ENCODE data around the gene TMED4. TPM values are rescaled to one million over a fixed set of nuclear protein-coding genes. Genes with fewer than 3 reads are reported as not detected.

The TMED4 gene
- total and polyA plus RNA-seq, 2 experiments from 2014 or later: 43.5 to 98.5 TPM

DNA sequence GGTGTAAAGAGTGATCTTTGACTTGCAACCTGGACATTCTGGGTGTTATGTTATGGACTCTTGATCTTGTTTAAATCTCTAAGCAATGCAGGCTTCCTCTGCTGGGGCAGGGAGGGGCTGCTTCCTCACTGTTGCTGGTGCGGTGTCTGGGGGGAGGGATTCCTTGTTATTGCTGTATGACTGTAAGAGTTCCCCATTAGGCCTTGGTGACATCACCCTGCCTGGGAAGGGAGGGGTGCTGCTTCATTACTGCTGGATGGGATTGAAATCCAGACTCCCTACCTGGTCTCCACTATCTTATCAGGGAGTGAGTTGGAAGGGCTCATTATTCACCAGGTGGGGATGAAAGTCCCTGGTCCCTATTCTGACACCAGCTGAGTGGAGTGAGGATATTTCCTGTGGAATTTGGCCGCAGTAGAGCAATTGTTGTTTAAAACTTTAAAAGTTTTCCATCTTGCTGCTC, 33.1 kb upstream of the TMED4 start:
- Histone ChIP-seq H3K4me1 (ENCODE audit: insufficient read depth) (peaks cover 13% of the 10 kb centered on the region), H3K4me3 (no peak overlapping the region), H3K36me3 (ENCODE audit: insufficient read depth) (no peaks in the 10 kb centered on the region), H3K27me3 (ENCODE audit: insufficient read depth) (no peaks in the 10 kb centered on the region), H2AFZ (no peak overlapping the region), H3K9me2 (ENCODE audit: insufficient read depth) (no peaks in the 10 kb centered on the region), H3F3A (replicated peaks; ENCODE audit: low read depth) (no peaks in the 10 kb centered on the region), H3K27ac (ENCODE audit: low read depth) (0 out of 2 replicates have a peak overlapping the region, but pooled peaks have one; percentile 14), H4K20me1 (replicated peaks; ENCODE audit: insufficient read depth) (peaks cover 8% of the 10 kb centered on the region), H3K79me2 (replicated peaks; ENCODE audit: insufficient read depth) (peaks cover 99% of the 10 kb centered on the region), H3K4me2 (no peak overlapping the region)
- TF ChIP-seq STAT1 (IDR thresholded peaks at IDR 0.05; ENCODE audit: unreplicated experiment): no peak
- TF ChIP-seq, protein P1, sequence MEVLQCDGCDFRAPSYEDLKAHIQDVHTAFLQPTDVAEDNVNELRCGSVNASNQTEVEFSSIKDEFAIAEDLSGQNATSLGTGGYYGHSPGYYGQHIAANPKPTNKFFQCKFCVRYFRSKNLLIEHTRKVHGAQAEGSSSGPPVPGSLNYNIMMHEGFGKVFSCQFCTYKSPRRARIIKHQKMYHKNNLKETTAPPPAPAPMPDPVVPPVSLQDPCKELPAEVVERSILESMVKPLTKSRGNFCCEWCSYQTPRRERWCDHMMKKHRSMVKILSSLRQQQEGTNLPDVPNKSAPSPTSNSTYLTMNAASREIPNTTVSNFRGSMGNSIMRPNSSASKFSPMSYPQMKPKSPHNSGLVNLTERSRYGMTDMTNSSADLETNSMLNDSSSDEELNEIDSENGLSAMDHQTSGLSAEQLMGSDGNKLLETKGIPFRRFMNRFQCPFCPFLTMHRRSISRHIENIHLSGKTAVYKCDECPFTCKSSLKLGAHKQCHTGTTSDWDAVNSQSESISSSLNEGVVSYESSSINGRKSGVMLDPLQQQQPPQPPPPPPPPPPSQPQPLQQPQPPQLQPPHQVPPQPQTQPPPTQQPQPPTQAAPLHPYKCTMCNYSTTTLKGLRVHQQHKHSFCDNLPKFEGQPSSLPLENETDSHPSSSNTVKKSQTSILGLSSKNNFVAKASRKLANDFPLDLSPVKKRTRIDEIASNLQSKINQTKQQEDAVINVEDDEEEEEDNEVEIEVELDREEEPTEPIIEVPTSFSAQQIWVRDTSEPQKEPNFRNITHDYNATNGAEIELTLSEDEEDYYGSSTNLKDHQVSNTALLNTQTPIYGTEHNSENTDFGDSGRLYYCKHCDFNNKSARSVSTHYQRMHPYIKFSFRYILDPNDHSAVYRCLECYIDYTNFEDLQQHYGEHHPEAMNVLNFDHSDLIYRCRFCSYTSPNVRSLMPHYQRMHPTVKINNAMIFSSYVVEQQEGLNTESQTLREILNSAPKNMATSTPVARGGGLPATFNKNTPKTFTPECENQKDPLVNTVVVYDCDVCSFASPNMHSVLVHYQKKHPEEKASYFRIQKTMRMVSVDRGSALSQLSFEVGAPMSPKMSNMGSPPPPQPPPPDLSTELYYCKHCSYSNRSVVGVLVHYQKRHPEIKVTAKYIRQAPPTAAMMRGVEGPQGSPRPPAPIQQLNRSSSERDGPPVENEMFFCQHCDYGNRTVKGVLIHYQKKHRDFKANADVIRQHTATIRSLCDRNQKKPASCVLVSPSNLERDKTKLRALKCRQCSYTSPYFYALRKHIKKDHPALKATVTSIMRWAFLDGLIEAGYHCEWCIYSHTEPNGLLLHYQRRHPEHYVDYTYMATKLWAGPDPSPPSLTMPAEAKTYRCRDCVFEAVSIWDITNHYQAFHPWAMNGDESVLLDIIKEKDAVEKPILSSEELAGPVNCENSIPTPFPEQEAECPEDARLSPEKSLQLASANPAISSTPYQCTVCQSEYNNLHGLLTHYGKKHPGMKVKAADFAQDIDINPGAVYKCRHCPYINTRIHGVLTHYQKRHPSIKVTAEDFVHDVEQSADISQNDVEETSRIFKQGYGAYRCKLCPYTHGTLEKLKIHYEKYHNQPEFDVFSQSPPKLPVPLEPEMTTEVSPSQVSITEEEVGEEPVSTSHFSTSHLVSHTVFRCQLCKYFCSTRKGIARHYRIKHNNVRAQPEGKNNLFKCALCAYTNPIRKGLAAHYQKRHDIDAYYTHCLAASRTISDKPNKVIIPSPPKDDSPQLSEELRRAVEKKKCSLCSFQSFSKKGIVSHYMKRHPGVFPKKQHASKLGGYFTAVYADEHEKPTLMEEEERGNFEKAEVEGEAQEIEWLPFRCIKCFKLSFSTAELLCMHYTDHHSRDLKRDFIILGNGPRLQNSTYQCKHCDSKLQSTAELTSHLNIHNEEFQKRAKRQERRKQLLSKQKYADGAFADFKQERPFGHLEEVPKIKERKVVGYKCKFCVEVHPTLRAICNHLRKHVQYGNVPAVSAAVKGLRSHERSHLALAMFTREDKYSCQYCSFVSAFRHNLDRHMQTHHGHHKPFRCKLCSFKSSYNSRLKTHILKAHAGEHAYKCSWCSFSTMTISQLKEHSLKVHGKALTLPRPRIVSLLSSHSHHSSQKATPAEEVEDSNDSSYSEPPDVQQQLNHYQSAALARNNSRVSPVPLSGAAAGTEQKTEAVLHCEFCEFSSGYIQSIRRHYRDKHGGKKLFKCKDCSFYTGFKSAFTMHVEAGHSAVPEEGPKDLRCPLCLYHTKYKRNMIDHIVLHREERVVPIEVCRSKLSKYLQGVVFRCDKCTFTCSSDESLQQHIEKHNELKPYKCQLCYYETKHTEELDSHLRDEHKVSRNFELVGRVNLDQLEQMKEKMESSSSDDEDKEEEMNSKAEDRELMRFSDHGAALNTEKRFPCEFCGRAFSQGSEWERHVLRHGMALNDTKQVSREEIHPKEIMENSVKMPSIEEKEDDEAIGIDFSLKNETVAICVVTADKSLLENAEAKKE (CRISPR knock-in tag; IDR thresholded peaks at IDR 0.05): no peak
- TF ChIP-seq CREB1 (CRISPR knock-in tag; IDR thresholded peaks at IDR 0.05; ENCODE audit: low read depth): no peak
- no peak for TF ChIP-seq POLR2AphosphoS5 (IDR thresholded peaks at IDR 0.05; ENCODE audit: low read depth)
- TF ChIP-seq, protein P2, sequence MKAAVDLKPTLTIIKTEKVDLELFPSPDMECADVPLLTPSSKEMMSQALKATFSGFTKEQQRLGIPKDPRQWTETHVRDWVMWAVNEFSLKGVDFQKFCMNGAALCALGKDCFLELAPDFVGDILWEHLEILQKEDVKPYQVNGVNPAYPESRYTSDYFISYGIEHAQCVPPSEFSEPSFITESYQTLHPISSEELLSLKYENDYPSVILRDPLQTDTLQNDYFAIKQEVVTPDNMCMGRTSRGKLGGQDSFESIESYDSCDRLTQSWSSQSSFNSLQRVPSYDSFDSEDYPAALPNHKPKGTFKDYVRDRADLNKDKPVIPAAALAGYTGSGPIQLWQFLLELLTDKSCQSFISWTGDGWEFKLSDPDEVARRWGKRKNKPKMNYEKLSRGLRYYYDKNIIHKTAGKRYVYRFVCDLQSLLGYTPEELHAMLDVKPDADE (IDR thresholded peaks at IDR 0.05): no peak
- TF ChIP-seq ZNF114 (CRISPR knock-in tag; IDR thresholded peaks at IDR 0.05): no peak
- TF ChIP-seq, protein P3, sequence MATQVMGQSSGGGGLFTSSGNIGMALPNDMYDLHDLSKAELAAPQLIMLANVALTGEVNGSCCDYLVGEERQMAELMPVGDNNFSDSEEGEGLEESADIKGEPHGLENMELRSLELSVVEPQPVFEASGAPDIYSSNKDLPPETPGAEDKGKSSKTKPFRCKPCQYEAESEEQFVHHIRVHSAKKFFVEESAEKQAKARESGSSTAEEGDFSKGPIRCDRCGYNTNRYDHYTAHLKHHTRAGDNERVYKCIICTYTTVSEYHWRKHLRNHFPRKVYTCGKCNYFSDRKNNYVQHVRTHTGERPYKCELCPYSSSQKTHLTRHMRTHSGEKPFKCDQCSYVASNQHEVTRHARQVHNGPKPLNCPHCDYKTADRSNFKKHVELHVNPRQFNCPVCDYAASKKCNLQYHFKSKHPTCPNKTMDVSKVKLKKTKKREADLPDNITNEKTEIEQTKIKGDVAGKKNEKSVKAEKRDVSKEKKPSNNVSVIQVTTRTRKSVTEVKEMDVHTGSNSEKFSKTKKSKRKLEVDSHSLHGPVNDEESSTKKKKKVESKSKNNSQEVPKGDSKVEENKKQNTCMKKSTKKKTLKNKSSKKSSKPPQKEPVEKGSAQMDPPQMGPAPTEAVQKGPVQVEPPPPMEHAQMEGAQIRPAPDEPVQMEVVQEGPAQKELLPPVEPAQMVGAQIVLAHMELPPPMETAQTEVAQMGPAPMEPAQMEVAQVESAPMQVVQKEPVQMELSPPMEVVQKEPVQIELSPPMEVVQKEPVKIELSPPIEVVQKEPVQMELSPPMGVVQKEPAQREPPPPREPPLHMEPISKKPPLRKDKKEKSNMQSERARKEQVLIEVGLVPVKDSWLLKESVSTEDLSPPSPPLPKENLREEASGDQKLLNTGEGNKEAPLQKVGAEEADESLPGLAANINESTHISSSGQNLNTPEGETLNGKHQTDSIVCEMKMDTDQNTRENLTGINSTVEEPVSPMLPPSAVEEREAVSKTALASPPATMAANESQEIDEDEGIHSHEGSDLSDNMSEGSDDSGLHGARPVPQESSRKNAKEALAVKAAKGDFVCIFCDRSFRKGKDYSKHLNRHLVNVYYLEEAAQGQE (IDR thresholded peaks at IDR 0.05; ENCODE audit: unreplicated experiment): no peak
- TF ChIP-seq, protein P4, sequence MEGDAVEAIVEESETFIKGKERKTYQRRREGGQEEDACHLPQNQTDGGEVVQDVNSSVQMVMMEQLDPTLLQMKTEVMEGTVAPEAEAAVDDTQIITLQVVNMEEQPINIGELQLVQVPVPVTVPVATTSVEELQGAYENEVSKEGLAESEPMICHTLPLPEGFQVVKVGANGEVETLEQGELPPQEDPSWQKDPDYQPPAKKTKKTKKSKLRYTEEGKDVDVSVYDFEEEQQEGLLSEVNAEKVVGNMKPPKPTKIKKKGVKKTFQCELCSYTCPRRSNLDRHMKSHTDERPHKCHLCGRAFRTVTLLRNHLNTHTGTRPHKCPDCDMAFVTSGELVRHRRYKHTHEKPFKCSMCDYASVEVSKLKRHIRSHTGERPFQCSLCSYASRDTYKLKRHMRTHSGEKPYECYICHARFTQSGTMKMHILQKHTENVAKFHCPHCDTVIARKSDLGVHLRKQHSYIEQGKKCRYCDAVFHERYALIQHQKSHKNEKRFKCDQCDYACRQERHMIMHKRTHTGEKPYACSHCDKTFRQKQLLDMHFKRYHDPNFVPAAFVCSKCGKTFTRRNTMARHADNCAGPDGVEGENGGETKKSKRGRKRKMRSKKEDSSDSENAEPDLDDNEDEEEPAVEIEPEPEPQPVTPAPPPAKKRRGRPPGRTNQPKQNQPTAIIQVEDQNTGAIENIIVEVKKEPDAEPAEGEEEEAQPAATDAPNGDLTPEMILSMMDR (conservative IDR thresholded peaks at IDR 0.05; ENCODE audit: low read depth in 2 of 2): no peak
- no peak for TF ChIP-seq ZNF331 (CRISPR knock-in tag; IDR thresholded peaks at IDR 0.05; ENCODE audit: low read depth)
- no peak for TF ChIP-seq EZH2 (IDR thresholded peaks at IDR 0.05; ENCODE audit: low read depth, unreplicated experiment)
- TF ChIP-seq JUNB (IDR thresholded peaks at IDR 0.05; ENCODE audit: unreplicated experiment): no peak
- Mint-ChIP-seq H3K4me1 (peaks cover 21% of the 10 kb centered on the region), H3K36me3 (ENCODE audit: low read depth) (no peaks in the 10 kb centered on the region), H3K9me3 (no peaks in the 10 kb centered on the region), H3K27ac (peak overlapping the region; percentile 79), H3K27me3 (ENCODE audit: insufficient read depth, low read depth, poor library complexity) (peaks cover 7% of the 10 kb centered on the region), H3K4me3 (no peak overlapping the region)
- no peak for DNase-seq (ENCODE audit: low spot score)
- peak; percentile 54 for ATAC-seq
